NOMO-1 treated with dmso at 0.1 percent for 144 hours (cell line): Measurements from ENCODE around the gene UGCG.
A peak's percentile ranks its signal among the peaks of the same experiment; 100 is the strongest.
"Not testable (repeated sequence)": the region's sequence is repeated elsewhere in the genome, so short reads cannot be mapped to it uniquely, and the experiment has no call there.

Experiments
- DNase-seq: peaks from one replicate; lab custom pipeline; 2025; ENCODE audit not compliant: unreplicated experiment; lab: John Stamatoyannopoulos, UW

UGCG gene

DNA sequence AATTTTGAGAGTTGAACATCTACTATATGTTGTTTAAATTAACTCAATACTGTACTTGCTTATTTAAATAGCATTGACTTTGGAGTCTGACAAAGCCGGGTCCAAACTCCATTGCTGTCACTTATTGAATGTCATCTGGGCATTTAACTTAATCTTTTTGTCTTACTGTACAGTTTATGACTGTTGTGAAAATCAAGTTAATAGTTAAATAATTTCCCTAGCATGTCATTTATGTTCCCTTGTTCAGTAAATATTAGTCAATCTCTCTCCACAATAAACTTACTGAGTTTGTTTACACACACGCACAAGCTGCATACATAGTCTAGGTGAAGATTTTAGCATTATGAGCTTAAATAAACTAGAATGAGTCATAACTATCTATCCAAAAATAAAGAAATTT lies 6.3 kb upstream of the UGCG start:
- DNase-seq, result no peak

DNA sequence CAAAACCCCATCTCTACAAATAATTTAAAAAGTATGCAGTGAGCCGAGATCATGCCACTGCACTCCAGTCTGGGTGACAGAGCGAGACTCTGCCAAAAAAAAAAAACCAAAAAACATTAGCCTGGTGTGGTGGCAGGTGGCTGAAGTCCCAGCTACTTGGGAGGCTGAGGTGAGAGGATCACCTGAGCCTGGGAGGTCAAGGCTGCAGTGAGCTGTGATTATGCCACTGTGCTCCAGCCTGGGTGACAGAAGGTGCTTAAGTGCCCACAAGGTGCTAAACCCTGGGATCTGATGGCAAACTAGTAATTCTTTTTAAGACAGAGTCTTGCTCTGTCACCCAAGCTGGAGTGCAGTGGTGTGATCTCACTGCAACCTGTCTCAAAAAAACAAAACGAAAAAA lies 5.7 kb upstream of the UGCG start:
- DNase-seq, result not testable (repeated sequence)

- no peak for DNase-seq
These were observed 4.6 kb upstream of the UGCG start for GRCh38 chr9:111891910-111892499.

DNA sequence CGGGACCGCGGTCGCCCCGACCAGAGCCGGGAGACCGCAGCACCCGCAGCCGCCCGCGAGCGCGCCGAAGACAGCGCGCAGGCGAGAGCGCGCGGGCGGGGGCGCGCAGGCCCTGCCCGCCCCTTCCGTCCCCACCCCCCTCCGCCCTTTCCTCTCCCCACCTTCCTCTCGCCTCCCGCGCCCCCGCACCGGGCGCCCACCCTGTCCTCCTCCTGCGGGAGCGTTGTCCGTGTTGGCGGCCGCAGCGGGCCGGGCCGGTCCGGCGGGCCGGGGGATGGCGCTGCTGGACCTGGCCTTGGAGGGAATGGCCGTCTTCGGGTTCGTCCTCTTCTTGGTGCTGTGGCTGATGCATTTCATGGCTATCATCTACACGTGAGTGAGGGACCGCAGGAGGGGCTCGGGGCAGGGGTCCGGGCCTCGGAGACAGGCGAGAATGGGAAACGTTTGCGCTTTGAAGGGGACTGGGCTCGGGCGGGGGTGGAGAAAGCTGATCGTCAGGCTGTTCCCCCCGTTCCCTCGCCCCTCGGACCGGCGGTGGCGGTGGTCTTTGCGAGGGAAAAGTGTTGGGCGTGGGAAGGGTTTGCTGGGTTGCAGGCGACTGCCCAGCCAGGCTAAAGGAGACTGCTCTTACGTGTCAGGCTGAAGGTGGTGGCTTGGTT lies 457 bp downstream of the UGCG start:
- peak; percentile 52 for DNase-seq

- peak; percentile 30 for DNase-seq
These were observed 1.1 kb downstream of the UGCG start for GRCh38 chr9:111897601-111898137.

DNA sequence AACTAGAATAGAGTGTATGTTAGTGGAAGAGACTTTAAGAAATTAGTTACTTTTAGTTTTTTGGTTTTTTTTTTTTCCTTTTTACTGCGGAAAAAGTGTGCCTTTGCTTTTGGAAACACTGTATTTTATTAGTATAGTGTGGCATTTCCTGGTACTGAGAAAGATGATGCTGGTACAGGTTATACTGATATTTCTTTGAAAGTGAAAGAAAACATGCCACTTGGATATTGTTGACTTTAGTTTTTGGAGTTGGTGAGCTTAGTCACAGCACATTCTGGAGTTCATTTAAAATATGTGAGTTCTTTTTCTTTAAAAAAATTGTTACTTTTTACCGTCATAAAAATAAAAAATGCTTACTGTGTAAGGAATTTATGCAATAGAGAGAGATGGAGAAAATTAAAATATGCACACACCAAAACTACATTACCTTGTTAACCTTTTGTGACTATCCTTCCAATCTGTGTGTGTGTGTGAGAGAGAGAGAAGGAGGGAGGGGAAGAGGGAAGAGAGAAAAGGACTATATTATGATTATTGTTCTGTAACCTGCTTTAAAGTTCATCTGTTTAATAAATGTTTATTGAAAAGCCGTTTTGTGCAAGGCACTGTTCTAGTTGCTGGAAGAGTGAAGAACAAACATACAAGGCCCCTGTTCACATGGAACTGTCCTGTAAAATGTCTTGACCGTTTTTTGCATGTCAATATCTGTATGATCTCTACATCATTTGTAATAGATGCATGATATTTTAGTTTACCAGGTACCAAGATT lies 1.9 kb downstream of the UGCG start:
- DNase-seq, result no peak

- DNase-seq, result no peak
These were observed 3.7 kb downstream of the UGCG start for GRCh38 chr9:111900151-111900857.

- DNase-seq, result no peak
These were observed 4.4 kb downstream of the UGCG start for GRCh38 chr9:111900858-111901612.

GRCh38 chr9:111902391-111903139 lies 6.0 kb downstream of the UGCG start:
- DNase-seq, result no peak

DNA sequence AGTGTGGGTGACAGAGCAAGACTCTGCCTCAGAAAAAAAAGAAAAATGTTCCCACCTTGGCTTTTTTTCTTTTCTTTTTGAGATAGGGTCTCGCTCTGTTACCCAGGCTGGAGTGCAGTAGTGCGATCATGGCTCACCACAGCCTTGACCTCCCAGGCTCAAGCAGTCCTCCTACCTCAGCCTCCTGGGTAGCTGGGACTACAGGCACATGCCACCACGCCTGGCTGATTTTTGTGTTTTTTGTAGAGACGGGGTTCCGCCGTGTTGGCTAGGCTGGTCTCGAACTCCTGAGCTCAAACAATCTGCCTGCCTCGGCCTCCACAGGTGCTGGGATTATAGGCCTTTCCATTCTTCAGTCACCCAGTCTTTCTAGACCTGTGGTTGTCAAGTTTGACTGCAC lies 6.9 kb downstream of the UGCG start:
- DNase-seq, result not testable (repeated sequence)

DNA sequence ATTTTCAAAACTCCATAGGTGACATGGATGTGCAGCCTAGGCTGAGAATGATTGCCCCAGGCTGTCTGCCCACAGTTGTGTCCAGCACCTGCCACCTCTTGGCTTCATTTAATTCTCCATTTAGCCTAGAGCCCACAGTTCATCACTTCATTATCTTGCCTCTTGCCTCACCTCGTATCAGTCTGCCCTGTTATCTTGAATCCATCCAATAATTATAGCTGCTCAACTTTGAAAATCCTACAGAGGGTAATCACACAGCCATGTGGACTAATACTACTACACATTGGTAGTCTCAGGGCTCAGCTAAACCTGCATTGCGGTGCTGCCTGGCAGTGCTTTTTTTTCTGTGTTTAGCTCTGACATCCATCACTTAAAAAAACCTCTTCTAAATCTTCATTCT lies 7.4 kb downstream of the UGCG start:
- DNase-seq, result no peak

- DNase-seq, result no peak
These were observed 8.3 kb downstream of the UGCG start for GRCh38 chr9:111904891-111905291.

DNA sequence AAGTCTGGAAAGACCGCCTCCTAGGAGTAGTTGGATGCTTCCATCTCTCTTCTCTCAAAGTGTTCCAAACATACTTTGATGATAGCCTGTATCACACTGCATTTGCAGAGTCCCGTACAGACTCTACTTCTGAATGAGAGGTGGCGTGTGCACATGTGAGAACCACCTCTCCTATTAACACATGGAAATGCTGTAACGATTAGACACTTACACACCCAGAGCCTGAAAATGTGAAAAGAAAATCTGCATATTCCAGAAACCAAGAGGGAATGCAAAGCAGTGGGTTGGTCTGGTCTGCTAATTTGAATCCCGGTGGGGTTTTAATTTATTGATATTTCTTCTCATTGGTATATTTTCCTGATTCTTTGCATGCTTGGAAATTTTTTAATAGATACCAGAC lies 10.5 kb downstream of the UGCG start:
- DNase-seq, result no peak

GRCh38 chr9:111909444-111909843 lies 12.8 kb downstream of the UGCG start:
- DNase-seq, result no peak

DNA sequence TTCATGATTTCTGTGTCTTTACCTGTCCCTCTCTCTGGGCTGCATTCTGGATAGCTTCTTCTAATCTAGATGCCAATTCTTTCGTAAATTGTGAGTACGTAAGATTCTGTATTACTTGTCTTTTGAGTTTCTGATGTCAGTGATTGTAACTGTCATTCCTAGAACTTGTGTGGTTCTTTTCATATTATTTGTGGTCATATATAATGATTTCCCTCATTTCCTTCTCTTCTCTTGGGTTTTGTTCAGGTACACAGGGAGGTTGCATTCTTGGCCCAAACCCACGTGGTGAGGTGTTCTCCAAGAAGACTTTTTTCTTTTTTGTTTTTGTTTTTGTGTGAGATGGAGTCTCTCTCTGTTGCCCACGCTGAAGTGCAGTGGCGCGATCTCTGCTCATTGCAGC lies 13.8 kb downstream of the UGCG start:
- DNase-seq, result no peak

- DNase-seq, result no peak
These were observed 16.5 kb downstream of the UGCG start for GRCh38 chr9:111913159-111913558.

DNA sequence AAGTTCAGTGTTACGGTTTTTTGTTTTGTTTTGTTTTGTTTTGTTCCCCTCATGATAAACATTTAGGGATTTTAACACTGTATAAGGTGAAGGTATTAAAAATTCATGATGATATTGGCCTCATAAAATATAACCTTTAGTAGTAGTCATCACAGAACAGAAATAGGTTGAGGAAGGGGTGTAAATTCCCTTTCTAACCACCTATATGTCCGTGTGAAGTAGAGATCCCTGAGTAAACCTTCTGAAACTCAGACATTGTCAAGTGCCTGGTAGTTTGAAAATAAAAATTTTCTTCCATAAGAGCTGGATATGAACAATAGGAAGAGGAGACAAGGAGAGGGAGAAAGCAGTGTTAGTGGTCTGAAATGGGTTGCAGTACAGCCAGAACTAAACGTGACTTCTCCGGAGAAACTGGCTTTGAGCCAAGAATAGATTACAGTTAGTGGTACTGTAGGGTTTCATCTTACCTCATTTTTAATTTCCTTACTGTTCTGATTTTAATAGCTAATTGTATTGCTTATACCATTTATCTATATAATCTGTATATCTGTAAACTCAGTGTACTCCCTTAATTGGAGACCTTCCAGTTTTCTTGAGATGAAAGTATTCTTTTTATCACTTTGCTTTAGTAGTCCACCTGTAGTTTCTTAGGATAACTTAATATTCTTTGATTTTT lies 18.3 kb downstream of the UGCG start:
- DNase-seq, result no peak

DNA sequence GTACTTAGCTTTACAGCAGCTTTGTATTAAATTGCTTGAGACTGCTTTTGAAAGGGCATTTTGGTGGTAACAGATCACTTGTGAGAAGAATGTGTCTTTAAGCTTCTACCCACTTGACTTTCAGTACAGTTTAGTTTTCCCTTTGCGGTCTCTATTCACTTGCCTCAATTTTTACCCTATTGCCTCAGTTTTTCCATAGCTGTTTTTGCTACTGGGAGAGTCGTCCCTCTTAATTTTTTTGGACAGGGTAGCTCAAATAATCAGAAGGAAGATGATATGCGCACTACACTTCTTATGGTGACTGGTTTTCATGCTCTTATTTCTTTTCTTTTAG lies 18.8 kb downstream of the UGCG start:
- DNase-seq, result no peak

DNA sequence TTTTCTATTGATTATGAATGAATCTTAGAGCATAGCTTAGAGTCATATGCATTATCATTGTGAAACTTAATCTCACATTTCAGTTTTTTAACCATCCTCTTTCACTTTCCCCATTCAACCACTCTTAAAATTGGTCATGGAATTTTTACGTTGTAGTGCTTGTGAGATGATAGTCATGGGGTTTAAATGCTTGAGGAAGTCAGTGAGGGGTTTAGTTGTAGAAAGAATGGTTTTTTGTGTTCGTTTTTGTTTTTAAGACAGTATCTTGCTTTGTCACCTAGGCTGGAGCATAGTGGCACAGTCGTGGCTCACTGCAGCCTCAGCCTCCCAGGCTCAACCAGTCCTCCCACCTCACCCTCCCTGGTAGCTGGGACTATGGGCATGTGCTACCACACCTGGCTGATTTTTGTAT lies 19.6 kb downstream of the UGCG start:
- no peak for DNase-seq

DNA sequence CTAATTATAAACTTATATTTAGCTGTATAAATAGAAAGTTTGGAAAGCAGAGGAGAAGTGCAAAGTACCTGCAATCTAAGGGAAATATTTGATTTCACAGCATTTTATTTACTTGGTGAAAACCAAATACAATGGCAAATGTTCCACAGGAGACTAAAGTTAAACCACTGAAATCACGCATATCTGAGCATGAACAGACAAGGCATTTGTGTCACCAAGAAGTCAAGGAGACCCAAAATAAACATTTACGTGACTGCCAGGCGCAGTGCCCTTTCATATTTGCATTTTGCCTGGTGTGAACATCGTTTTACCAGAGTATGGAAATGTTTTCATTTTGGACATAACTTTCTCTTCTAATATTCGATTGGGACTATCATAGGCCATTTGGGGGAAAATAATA lies 20.6 kb downstream of the UGCG start:
- DNase-seq, result no peak
